Fibroblast of villous mesenchyme (primary cell): ENCODE measurements around the gene KLHL24. TPM values are rescaled to one million over a fixed set of nuclear protein-coding genes. Genes with fewer than 3 reads are reported as not detected.
"Not testable (repeated sequence)": the region's sequence is repeated elsewhere in the genome, so short reads cannot be mapped to it uniquely, and the experiment has no call there.

Experiments
- DNase-seq: peaks from one replicate; pipeline ENCODE4 v3.0.0-alpha.2; 2010; ENCODE audit warnings: low read depth
- H3K4me3 ChIP-seq: 2 replicates; pipeline ENCODE4 v1.5.1; 2011; ENCODE audit warnings: low read depth, mild to moderate bottlenecking, low read length
- CTCF ChIP-seq: IDR thresholded peaks from 2 replicates; pipeline ENCODE4 v1.5.1; 2012; ENCODE audit warnings: low read depth, mild to moderate bottlenecking, low read length; ENCODE audit not compliant: insufficient read depth
- total RNA-seq: library from RNA; depleted of rRNA; stranded (reverse); fragments of >200 nt; gene quantifications from 2 replicates; pipeline ENCODE4 v1.2.3, GENCODE V29; 2012

KLHL24 gene
- total RNA-seq, 1 donor, result 47.9 TPM

- DNase-seq, result no peak
- TF ChIP-seq CTCF, result no peak
These were observed 40.8 kb upstream of the KLHL24 start for GRCh38 chr3:183594636-183595035.

GRCh38 chr3:183597959-183598358, 37.5 kb upstream of the KLHL24 start:
- no peak for DNase-seq
- no peak overlapping the region for H3K4me3 ChIP-seq
- no peak for TF ChIP-seq CTCF

More at GRCh38 chr3:183594636-183595035, 40.8 kb upstream of the KLHL24 start:
- no peak overlapping the region for H3K4me3 ChIP-seq

GRCh38 chr3:183611326-183611725, 24.1 kb upstream of the KLHL24 start:
- DNase-seq, H3K4me3 ChIP-seq: not testable (repeated sequence)

GRCh38 chr3:183613366-183614285, 21.8 kb upstream of the KLHL24 start:
- TF ChIP-seq CTCF, result no peak
- H3K4me3 ChIP-seq, result no peak overlapping the region
- DNase-seq, result no peak

GRCh38 chr3:183618542-183618941, 16.9 kb upstream of the KLHL24 start:
- no peak for TF ChIP-seq CTCF
- no peak overlapping the region for H3K4me3 ChIP-seq
- DNase-seq, result no peak

GRCh38 chr3:183619010-183619409, 16.4 kb upstream of the KLHL24 start:
- no peak for TF ChIP-seq CTCF
- no peak for DNase-seq
- H3K4me3 ChIP-seq, result no peak overlapping the region

- DNase-seq, result no peak
- TF ChIP-seq CTCF, result no peak
These were observed 15.7 kb upstream of the KLHL24 start for GRCh38 chr3:183619624-183620251.

More at GRCh38 chr3:183619624-183620251, 15.7 kb upstream of the KLHL24 start:
- H3K4me3 ChIP-seq, result no peak overlapping the region
